Measurements from ENCODE around the gene DMPK. TPM values are rescaled to one million over a fixed set of nuclear protein-coding genes. Genes with fewer than 3 reads are reported as not detected.

DMPK gene
- total RNA-seq, 2 experiments from 2014 or later, result 19.0 to 22.2 TPM

- ChIA-PET CTCF (interaction anchor here (0.6 to 1.3 kb wide), 2 partner anchors 14 to 1019 kb away, joined by 6 to 7 read pairs; partner anchors contain the start of gene DMWD), POLR2A (no interaction called here)
Measured at GRCh38 chr19:45778010-45778661, 4.2 kb downstream of the DMPK start.

GRCh38 chr19:45777395-45777961 lies 4.8 kb downstream of the DMPK start:
- ChIA-PET POLR2A (no interaction called here), CTCF (interaction anchor here (0.6 kb wide), 1 partner anchor 1020 kb away, joined by 6 read pairs; no protein-coding TSS in a partner anchor)

- ChIA-PET CTCF (interaction anchor here (1.1 kb wide), 1 partner anchor 24 kb away, joined by 3 read pairs; no protein-coding TSS in a partner anchor), POLR2A (no interaction called here)
Measured at GRCh38 chr19:45774765-45775164, 7.5 kb downstream of the DMPK start.

- ChIA-PET POLR2A (interaction anchor here (1.1 kb wide), 1 partner anchor 40 kb away, joined by 3 read pairs; no protein-coding TSS in a partner anchor), CTCF (interaction anchor here (1.1 to 2.3 kb wide), 2 partner anchors 26 to 43 kb away, joined by 4 to 16 read pairs; no protein-coding TSS in a partner anchor)
Measured at GRCh38 chr19:45773384-45773783, 8.9 kb downstream of the DMPK start.

GRCh38 chr19:45772912-45773311 lies 9.4 kb downstream of the DMPK start:
- POLR2A ChIA-PET, result interaction anchor here (1.1 kb wide), 1 partner anchor 40 kb away, joined by 3 read pairs; no protein-coding TSS in a partner anchor
- CTCF ChIA-PET, result interaction anchor here (0.8 to 2.3 kb wide), 3 partner anchors 26 to 87 kb away, joined by 3 to 16 read pairs (median 4); no protein-coding TSS in a partner anchor

- ChIA-PET POLR2A (interaction anchor here (1.1 kb wide), 1 partner anchor 41 kb away, joined by 3 read pairs; no protein-coding TSS in a partner anchor), CTCF (interaction anchor here (0.8 to 2.3 kb wide), 4 partner anchors 18 to 87 kb away, joined by 3 to 16 read pairs (median 4); no protein-coding TSS in a partner anchor)
Measured at GRCh38 chr19:45772130-45772840, 10.0 kb downstream of the DMPK start.

GRCh38 chr19:45771311-45771933 lies 10.9 kb downstream of the DMPK start:
- ChIA-PET CTCF (interaction anchor here (0.8 to 4.0 kb wide), 6 partner anchors 19 to 115 kb away, joined by 3 to 43 read pairs (median 4); partner anchors contain the start of gene IRF2BP1), POLR2A (interaction anchor here (1.5 to 1.7 kb wide), 2 partner anchors 8 to 28 kb away, joined by 5 to 7 read pairs; no protein-coding TSS in a partner anchor)

GRCh38 chr19:45770192-45771101 lies 11.8 kb downstream of the DMPK start:
- ChIA-PET CTCF (interaction anchor here (1.0 to 4.0 kb wide), 18 partner anchors 9 to 342 kb away, joined by 3 to 43 read pairs (median 4); partner anchors contain the start of genes DMWD, FBXO46 and IRF2BP1), POLR2A (interaction anchor here (0.6 to 2.1 kb wide), 8 partner anchors 9 to 331 kb away, joined by 3 to 11 read pairs (median 6); partner anchors contain the start of genes DMPK, DMWD and FBXO46)

- ChIA-PET CTCF (interaction anchor here (0.8 to 4.0 kb wide), 24 partner anchors 10 to 342 kb away, joined by 3 to 43 read pairs (median 5); partner anchors contain the start of genes DMWD, FBXO46, QPCTL and SNRPD2), POLR2A (interaction anchor here (0.8 to 2.1 kb wide), 11 partner anchors 9 to 330 kb away, joined by 3 to 17 read pairs (median 5); partner anchors contain the start of genes DMPK, DMWD, FBXO46 and SNRPD2)
Measured at GRCh38 chr19:45769821-45770191, 12.5 kb downstream of the DMPK start.

GRCh38 chr19:45768984-45769782 lies 13.1 kb downstream of the DMPK start, which contains the start of gene SIX5:
TSS of gene SIX5 (minus strand) at chr19:45769252. CDS start at chr19:45768844, 408 bp downstream.
- POLR2A ChIA-PET, result interaction anchor here (0.8 to 2.1 kb wide), 9 partner anchors 13 to 113 kb away, joined by 3 to 17 read pairs (median 5); partner anchors contain the start of genes DMPK, DMWD, FBXO46 and SNRPD2
- CTCF ChIA-PET, result interaction anchor here (0.5 to 4.0 kb wide), 29 partner anchors 10 to 344 kb away, joined by 3 to 43 read pairs (median 5); partner anchors contain the start of genes DMWD, FBXO46, QPCTL and SNRPD2

GRCh38 chr19:45768655-45768983 lies 13.7 kb downstream of the DMPK start:
- ChIA-PET POLR2A (interaction anchor here (0.8 to 2.1 kb wide), 6 partner anchors 13 to 77 kb away, joined by 3 to 11 read pairs (median 4); partner anchors contain the start of genes DMPK, FBXO46 and SNRPD2), CTCF (interaction anchor here (0.5 to 4.0 kb wide), 16 partner anchors 11 to 344 kb away, joined by 3 to 43 read pairs (median 6); partner anchors contain the start of genes DMWD, FBXO46, QPCTL and SNRPD2)

- ChIA-PET POLR2A (interaction anchor here (0.6 to 2.1 kb wide), 6 partner anchors 27 to 729 kb away, joined by 3 to 11 read pairs (median 4); partner anchors contain the start of genes FBXO46 and SNRPD2), CTCF (interaction anchor here (0.5 to 4.0 kb wide), 13 partner anchors 11 to 519 kb away, joined by 3 to 43 read pairs (median 3); partner anchors contain the start of gene FBXO46)
Measured at GRCh38 chr19:45767881-45768654, 14.2 kb downstream of the DMPK start.

GRCh38 chr19:45767410-45767880 lies 14.8 kb downstream of the DMPK start:
- CTCF ChIA-PET, result interaction anchor here (1.0 to 4.0 kb wide), 6 partner anchors 33 to 519 kb away, joined by 3 to 43 read pairs (median 3); partner anchors contain the start of gene FBXO46

GRCh38 chr19:45766869-45767346 lies 15.4 kb downstream of the DMPK start:
- ChIA-PET POLR2A (no interaction called here), CTCF (interaction anchor here (1.0 to 1.2 kb wide), 3 partner anchors 50 to 365 kb away, joined by 3 read pairs; no protein-coding TSS in a partner anchor)

More at GRCh38 chr19:45767410-45767880, 14.8 kb downstream of the DMPK start:
- POLR2A ChIA-PET, result interaction anchor here (0.6 kb wide), 1 partner anchor 728 kb away, joined by 6 read pairs; no protein-coding TSS in a partner anchor

Measured in activated CD8-positive, alpha-beta memory T cell treated with anti-CD3 and anti-CD28 coated beads for 36 hours (primary cell).